IPS-18a (cell line): Measurements from ENCODE around the gene SH3PXD2A.

Experiments used
- H3K27ac ChIP-seq: one replicate; pipeline ENCODE4 v1.5.1; 2013; ENCODE audit warnings: low read length
- H3K27me3 ChIP-seq: one replicate; pipeline ENCODE4 v1.6.1; 2013; ENCODE audit warnings: mild to moderate bottlenecking, low read length; ENCODE audit not compliant: control insufficient read depth, insufficient read depth
- H3K36me3 ChIP-seq: one replicate; pipeline ENCODE4 v1.6.1; 2013; ENCODE audit warnings: low read depth, low read length; ENCODE audit not compliant: control insufficient read depth
- H3K4me1 ChIP-seq: one replicate; pipeline ENCODE4 v1.6.1; 2013; ENCODE audit warnings: low read depth, low read length; ENCODE audit not compliant: control insufficient read depth
- H3K4me3 ChIP-seq: one replicate; pipeline ENCODE4 v1.5.1; 2013; ENCODE audit warnings: low read length
- H3K9ac ChIP-seq: one replicate; pipeline ENCODE4 v1.6.1; 2013; ENCODE audit warnings: mild to moderate bottlenecking, low read length, moderate library complexity
- H3K9me3 ChIP-seq: one replicate; pipeline ENCODE4 v1.6.1; 2013; ENCODE audit warnings: low read depth, low read length; ENCODE audit not compliant: control insufficient read depth

Gene SH3PXD2A

DNA sequence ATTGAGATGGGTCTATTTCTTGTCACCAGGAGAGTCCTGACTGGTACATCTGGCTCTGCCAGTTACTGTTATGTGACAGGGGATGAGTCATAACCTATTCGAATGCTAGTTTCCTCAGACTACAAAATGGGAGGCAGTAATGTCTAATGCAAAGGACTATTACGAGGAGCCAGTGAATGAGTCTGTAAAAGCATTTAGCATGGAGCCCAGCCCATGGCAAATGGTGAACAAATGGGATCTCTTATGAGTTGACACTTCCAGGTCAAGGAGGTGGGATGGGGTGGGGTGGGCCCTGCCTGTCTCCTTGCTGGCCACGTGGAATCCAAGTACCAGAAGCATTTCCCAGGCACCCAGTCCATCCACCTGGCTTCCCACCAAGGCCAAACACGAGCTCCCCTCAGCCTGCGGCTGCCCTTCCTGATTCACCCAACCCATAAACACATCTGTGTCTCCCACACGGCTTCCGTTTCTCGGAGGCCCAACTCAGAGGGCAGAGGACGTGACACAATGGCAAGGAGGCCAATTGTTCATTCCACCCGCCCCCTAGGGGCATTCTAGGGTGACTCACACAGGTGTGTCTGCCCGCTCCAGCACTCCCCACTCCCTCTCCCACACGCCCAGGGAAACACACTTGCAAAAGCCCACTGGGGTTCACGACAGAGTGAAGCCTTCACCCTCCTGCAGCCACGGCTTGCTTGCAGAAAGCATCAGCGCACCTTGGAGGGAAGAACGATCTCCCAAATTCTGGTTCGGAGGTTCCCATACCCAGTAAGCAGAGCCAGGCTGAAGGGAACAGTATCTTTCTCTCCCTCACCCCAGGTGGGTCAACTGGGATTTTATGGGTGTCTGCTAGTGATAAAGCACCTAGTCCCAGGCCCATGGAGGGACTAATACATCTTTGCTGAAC lies 109.8 kb downstream of the SH3PXD2A start:
- H3K9ac ChIP-seq: no peak overlapping the region

DNA sequence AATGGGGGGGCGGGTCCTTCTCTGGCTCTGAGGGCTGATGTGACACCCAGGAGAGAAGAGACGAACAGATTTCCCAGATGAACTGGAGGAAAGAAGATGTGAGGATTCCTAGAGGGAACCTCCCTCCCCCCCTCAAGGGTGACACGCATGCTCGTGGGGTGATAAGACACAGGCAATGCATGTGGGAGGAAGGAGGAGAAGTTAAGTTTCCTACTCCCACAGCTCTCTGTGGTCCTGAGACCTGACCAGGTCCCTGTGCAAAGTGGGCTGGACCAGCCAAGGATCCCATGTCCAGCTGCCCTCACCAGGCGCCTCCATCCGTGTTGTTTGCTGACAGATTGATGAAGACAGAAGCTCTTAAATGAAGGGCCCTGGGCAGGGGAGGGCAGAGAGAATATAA lies 112.6 kb downstream of the SH3PXD2A start:
- peaks cover 11% of the 10 kb centered on the region for H3K4me1 ChIP-seq
- no peaks in the 10 kb centered on the region for H3K27me3 ChIP-seq
- no peak overlapping the region for H3K4me3 ChIP-seq
- H3K36me3 ChIP-seq: no peaks in the 10 kb centered on the region
- H3K27ac ChIP-seq: no peak overlapping the region
- no peaks in the 10 kb centered on the region for H3K9me3 ChIP-seq
- H3K9ac ChIP-seq: no peak overlapping the region

More for the DNA sequence above, 109.8 kb downstream of the SH3PXD2A start:
- Histone ChIP-seq H3K9me3 (no peaks in the 10 kb centered on the region), H3K27ac (no peak overlapping the region), H3K4me3 (no peak overlapping the region), H3K4me1 (no peaks in the 10 kb centered on the region), H3K36me3 (no peaks in the 10 kb centered on the region), H3K27me3 (no peaks in the 10 kb centered on the region)

DNA sequence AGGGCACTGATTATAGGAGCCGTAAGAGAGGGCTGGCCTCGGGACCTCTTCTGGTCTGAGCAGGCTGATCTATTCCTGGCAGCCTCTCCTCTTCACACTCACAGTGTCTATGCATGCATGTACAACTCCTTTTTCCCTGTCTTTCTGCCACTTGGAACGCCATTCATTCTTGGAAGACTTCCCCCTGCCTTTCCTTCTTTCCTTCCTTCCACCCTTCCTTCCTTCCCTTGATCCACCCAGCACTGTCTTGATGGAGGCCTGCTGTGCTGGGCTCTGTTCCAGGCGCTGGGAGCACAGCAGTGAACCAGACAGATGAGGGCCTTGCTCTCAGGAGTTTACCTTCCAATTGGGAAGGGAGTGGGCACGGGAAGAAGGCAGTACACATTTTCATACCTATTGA lies 114.8 kb downstream of the SH3PXD2A start:
- Histone ChIP-seq H3K9ac (no peak overlapping the region), H3K27me3 (no peaks in the 10 kb centered on the region), H3K27ac (no peak overlapping the region), H3K9me3 (no peaks in the 10 kb centered on the region), H3K36me3 (no peaks in the 10 kb centered on the region), H3K4me1 (peaks cover 16% of the 10 kb centered on the region), H3K4me3 (no peak overlapping the region)

DNA sequence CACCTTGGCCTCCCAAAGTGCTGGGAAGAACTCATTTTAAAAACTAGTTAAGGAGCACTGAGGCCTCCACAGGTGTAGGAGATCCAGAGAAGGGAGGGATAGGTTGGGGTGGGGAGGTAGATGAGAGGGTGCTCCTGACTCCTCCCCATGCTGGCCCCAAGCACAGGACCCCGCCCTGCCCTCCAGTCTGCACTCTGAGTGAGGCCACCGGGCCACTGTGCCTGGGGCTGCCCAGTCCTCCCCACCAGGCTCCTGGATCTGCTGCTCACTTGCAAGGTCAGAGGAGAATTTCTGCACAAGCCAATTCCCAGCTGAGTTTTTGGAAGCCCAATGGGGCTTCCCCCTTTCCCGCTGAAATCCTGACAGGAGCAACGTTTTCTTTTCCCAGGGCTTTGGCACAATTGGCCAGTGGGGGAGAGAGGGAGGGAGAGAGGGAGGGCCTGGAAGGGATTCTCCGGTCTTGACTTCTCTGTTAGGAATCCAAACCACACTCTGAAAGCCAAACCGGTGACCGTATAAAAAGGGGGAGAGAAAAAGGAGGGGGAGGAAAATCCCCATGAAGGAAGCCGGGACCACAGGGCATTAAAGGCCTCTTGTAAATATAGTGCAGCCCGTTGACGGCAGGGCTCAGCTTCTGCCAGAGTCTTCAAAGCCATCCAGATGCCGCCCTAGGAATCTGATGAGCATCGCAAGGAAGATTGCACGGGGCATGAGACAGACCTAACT lies 116.2 kb downstream of the SH3PXD2A start:
- Histone ChIP-seq H3K27me3 (no peaks in the 10 kb centered on the region), H3K9ac (no peak overlapping the region), H3K4me3 (peak overlapping the region; percentile 31), H3K4me1 (peaks cover 16% of the 10 kb centered on the region), H3K27ac (no peak overlapping the region), H3K9me3 (no peaks in the 10 kb centered on the region), H3K36me3 (no peaks in the 10 kb centered on the region)

DNA sequence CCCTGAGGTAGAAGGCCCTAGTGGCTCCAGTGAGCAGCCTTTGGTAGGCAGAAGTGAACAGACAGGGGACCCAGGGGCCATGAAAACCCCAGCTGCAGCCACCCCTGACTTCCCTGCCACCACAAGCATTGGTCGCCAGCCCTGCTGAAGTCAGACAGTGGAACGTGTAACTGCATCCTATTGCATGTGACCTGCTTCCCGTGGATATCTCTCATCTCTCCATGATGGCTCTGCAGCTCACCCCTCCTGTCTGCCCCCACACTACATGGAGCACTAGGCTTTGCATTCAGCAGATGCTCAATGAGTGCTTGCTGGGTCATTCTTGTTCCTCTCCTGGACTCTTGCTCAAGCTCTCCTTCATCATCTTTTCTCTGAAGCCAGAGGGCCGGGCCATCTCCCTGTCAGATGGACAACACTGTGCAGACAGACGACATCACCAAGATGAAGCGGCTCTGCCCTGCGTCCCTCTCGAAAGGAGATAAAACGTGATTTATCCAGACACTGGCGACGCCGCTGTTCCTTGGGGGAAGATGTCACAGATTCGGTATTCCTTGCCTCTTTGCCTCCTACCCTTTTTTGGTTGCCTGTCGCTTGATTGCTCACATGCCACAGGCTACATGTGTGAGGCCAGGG lies 117.5 kb downstream of the SH3PXD2A start:
- Histone ChIP-seq H3K27me3 (no peaks in the 10 kb centered on the region), H3K36me3 (no peaks in the 10 kb centered on the region)

DNA sequence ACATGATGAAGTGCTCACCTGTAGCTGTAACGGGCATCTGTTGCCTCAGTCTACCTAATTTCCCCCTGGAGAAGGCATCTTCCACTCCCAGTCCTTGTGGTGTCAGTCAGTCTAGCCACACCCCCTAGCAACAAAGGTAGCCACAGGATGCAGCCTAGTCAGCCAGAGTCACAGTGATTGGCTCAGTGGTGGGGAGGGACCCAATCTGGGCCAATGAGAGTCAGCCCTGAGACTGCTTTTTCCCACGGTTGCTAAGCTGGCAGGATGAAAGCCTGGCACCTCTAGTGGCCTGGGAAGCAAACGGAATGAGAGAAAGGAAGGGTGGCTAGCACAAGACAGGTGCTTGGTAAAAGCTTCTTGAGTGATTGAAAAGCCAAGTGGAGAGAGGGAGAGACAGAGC lies 118.6 kb downstream of the SH3PXD2A start:
- H3K4me1 ChIP-seq: peaks cover 26% of the 10 kb centered on the region
- H3K4me3 ChIP-seq: no peak overlapping the region
- no peak overlapping the region for H3K9ac ChIP-seq
- H3K27me3 ChIP-seq: no peaks in the 10 kb centered on the region
- H3K27ac ChIP-seq: no peak overlapping the region
- H3K9me3 ChIP-seq: no peaks in the 10 kb centered on the region
- H3K36me3 ChIP-seq: no peaks in the 10 kb centered on the region

More for the DNA sequence above, 117.5 kb downstream of the SH3PXD2A start:
- Histone ChIP-seq H3K9ac (no peak overlapping the region), H3K4me1 (peaks cover 21% of the 10 kb centered on the region), H3K27ac (no peak overlapping the region), H3K9me3 (no peaks in the 10 kb centered on the region), H3K4me3 (no peak overlapping the region)

DNA sequence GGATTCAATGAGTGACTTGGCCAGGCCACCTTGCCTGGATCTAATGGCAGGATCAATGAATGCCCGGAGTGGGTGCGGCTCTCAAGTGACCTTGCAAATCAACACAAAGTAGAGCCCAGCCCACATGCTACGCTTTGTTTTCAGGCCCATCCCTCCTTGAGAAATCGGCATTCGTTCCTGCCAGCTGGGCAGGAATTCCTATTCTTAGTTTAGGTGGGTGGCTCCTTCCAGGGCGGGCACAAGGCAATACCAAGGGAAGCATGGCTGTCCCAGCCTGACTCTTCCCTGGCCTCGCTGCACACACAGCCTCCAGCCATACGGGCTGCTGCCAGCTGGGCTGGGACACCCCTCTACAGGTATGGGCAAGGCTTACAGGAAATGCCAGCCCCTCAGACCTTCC lies 119.3 kb downstream of the SH3PXD2A start:
- Histone ChIP-seq H3K4me3 (no peak overlapping the region), H3K36me3 (no peaks in the 10 kb centered on the region)

DNA sequence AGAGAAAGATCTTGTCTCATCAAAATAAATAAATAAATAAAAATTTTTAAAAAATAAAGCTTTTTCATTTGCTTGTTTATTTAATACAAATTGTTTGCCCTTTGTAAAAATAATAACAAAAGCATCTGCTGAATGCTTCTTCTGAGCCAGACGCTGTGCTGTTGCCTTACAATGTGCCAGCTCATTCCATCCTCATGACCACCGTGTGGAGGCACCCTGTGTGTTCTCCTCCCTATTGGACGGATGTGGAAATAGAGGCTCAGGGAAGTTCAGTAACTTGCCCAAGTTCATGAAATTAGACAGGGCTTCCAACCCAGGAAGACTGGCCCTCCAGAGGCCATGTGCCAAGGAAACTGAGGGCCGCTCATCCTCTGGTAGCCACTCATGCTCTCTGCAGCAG lies 120.6 kb downstream of the SH3PXD2A start:
- no peaks in the 10 kb centered on the region for H3K36me3 ChIP-seq
- no peak overlapping the region for H3K4me3 ChIP-seq
- no peaks in the 10 kb centered on the region for H3K9me3 ChIP-seq
- peaks cover 32% of the 10 kb centered on the region for H3K4me1 ChIP-seq
- H3K27ac ChIP-seq: no peak overlapping the region
- no peak overlapping the region for H3K9ac ChIP-seq
- H3K27me3 ChIP-seq: no peaks in the 10 kb centered on the region

More for the DNA sequence above, 119.3 kb downstream of the SH3PXD2A start:
- Histone ChIP-seq H3K9me3 (no peaks in the 10 kb centered on the region), H3K9ac (no peak overlapping the region), H3K27me3 (no peaks in the 10 kb centered on the region), H3K4me1 (peaks cover 26% of the 10 kb centered on the region), H3K27ac (no peak overlapping the region)

DNA sequence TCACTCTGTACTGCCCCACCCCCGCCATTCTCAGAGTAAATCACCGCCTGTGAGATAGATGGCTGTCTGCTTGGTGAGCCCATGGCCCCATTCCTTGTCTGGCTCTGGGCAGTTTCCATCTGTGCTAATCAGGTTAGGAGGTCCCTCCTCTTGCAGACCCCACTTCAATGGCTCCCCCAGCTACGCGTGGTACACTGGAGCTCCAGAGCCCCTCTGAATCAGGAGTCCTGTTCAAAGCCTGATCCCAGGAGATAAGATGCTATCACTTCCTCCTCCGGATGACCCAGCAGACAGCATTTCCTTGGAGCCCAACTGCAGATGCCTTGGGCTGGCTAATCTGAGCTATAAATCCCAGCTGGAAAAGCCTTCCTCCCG lies 122.3 kb downstream of the SH3PXD2A start:
- no peak overlapping the region for H3K4me3 ChIP-seq
- H3K9me3 ChIP-seq: no peaks in the 10 kb centered on the region
- no peaks in the 10 kb centered on the region for H3K27me3 ChIP-seq
- H3K27ac ChIP-seq: no peak overlapping the region
- H3K9ac ChIP-seq: no peak overlapping the region
- no peaks in the 10 kb centered on the region for H3K36me3 ChIP-seq
- H3K4me1 ChIP-seq: peaks cover 29% of the 10 kb centered on the region

DNA sequence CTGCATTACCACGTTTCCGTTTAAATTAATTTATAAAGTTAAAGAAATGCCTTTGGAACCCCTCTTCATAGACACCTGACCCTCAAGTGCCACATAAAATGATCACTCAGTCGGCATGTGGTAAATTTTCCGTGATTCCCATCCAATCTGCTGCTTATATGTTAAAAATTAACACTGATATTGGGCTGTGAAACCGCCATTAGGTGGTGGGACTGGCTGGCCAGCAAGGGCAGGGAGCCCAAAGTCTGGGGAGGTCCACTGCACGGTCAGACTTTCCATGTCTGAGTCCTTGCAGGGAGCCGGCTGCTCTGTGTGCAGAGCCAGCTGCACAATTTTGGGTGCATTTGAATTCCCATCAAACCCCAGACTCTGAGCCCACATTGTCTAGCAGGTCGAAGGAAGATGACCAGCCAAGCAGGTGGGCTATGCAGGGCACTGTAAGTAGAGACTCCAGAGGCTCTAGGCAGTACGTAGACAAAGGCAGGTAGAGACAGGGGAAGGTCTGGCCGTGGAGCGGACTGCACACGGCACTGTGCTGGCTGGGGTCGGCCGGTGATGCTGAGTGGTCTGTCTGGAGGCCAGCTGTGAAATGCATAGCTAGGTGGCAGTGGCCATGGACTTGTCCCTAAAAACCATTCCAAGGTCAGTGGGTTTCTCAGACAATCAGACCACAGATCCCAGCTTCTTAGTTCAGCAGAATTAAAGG lies 122.9 kb downstream of the SH3PXD2A start:
- H3K36me3 ChIP-seq: no peaks in the 10 kb centered on the region
- no peak overlapping the region for H3K4me3 ChIP-seq
- no peaks in the 10 kb centered on the region for H3K27me3 ChIP-seq
- no peak overlapping the region for H3K9ac ChIP-seq
- H3K27ac ChIP-seq: no peak overlapping the region
- no peaks in the 10 kb centered on the region for H3K9me3 ChIP-seq
- H3K4me1 ChIP-seq: peaks cover 29% of the 10 kb centered on the region

DNA sequence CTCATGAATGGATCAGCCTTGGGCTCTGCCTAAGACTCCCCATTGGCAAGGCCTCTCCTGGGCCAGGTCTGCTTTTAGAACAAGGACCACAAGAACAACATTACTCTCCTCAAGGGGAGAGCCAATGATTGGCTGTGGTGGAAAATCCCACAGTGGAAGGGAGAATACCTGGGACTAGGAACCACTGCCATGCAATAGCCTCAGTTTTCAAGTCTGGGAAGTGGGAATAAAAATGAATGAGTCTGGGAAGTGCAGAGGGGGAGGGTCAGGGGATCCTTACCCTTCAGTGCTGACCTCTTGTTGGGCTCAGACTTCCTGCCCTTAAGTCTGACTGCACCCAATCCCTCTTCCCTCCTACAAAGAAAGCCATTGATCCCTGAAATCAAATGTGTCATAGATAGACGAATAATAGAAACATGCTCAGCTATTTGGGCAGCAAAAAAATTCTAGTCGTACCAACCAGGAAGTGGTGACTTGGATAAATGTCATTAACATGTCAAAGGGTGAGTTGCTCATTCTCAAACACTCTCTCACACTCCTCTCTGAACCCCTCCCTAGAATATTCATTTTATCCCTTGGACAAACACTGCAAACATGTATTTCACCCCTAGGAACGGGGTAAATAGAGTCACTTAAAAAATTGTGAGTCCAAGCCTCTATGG lies 123.6 kb downstream of the SH3PXD2A start:
- Histone ChIP-seq H3K9ac (no peak overlapping the region), H3K9me3 (no peaks in the 10 kb centered on the region), H3K4me3 (no peak overlapping the region), H3K36me3 (no peaks in the 10 kb centered on the region), H3K4me1 (peaks cover 24% of the 10 kb centered on the region), H3K27ac (no peak overlapping the region), H3K27me3 (no peaks in the 10 kb centered on the region)
